H1 (cell line): Measurements from ENCODE around the gene TK2. TPM values are rescaled to one million over a fixed set of nuclear protein-coding genes. Genes with fewer than 3 reads are reported as not detected.

Experiments
- CTCF ChIA-PET: fragments of 300-600 bp; sonication (Branson Sonifier 250); formaldehyde crosslinking; loops from one replicate; lab custom pipeline; 2021; ENCODE audit not compliant: partially characterized antibody; lab: Charles Lee
- POLR2A ChIA-PET: fragments of 300-600 bp; sonication (Branson Sonifier 250); formaldehyde crosslinking; loops from one replicate; lab custom pipeline; 2021; ENCODE audit warnings: inconsistent platforms; ENCODE audit not compliant: partially characterized antibody; lab: Charles Lee
- DNase-seq, 2 experiments: peaks; one replicate each; pipeline versions ENCODE4 v3.0.0 to v3.0.0-alpha.2; 2010 to 2022; ENCODE audit warnings: low spot score in 2 of 2, low read depth in 1 of 2, mixed read lengths in 1 of 2
- FAIRE-seq: peaks from 2 replicates; lab custom pipeline; 2011; peaks lifted over from hg19 to GRCh38; lab: Jason Lieb, UNC
- H2AFZ ChIP-seq: 2 replicates; pipeline ENCODE4 v1.8.1; 2012; ENCODE audit warnings: low read length, inconsistent platforms
- H2AK5ac ChIP-seq: 2 replicates; pipeline ENCODE4 v1.6.1; 2013; ENCODE audit warnings: low read depth, low read length
- H2BK120ac ChIP-seq: replicated peaks from 2 replicates; pipeline ENCODE3; 2013; ENCODE audit warnings: low read depth, low read length, inconsistent platforms
- H2BK12ac ChIP-seq: 2 replicates; pipeline ENCODE4 v1.6.1; 2013; ENCODE audit warnings: low read depth, low read length
- H2BK15ac ChIP-seq: 2 replicates; pipeline ENCODE4 v1.6.1; 2013; ENCODE audit warnings: low read length
- H2BK20ac ChIP-seq: 2 replicates; pipeline ENCODE4 v1.6.1; 2013; ENCODE audit warnings: low read length
- H2BK5ac ChIP-seq: 2 replicates; pipeline ENCODE4 v1.6.1; 2013; ENCODE audit warnings: low read depth, low read length
- H3K14ac ChIP-seq: 2 replicates; pipeline ENCODE4 v1.6.1; 2013; ENCODE audit warnings: inconsistent platforms; ENCODE audit not compliant: insufficient read length
- H3K18ac ChIP-seq: 2 replicates; pipeline ENCODE4 v1.6.1; 2013; ENCODE audit warnings: low read length; ENCODE audit errors: extremely low read depth
- H3K23ac ChIP-seq: 2 replicates; pipeline ENCODE4 v1.6.1; 2013; ENCODE audit warnings: inconsistent platforms; ENCODE audit not compliant: insufficient read length
- H3K23me2 ChIP-seq: 2 replicates; pipeline ENCODE4 v1.6.1; 2013; ENCODE audit warnings: low read depth, low read length
- H3K27ac ChIP-seq: 2 replicates; pipeline ENCODE4 v1.6.1; 2011; ENCODE audit warnings: low read depth, low read length, inconsistent platforms
- H3K27me3 ChIP-seq, 4 experiments: replicated peaks in 1 of 4; 1 replicate in 1 of 4; 2 replicates in 3 of 4; pipeline versions ENCODE4 v1.6.1 to v1.8.1; 2011 to 2013; ENCODE audit warnings: low read length in 3 of 4, mild to moderate bottlenecking in 3 of 4, inconsistent platforms in 2 of 4, mixed read lengths in 2 of 4, moderate library complexity in 1 of 4; ENCODE audit not compliant: control insufficient read depth in 3 of 4, insufficient read depth in 3 of 4; ENCODE audit errors: extremely low read depth in 1 of 4
- H3K36me3 ChIP-seq, 4 experiments: 2 replicates each; pipeline versions ENCODE4 v1.6.1 to v1.8.1; 2011 to 2013; ENCODE audit warnings: mild to moderate bottlenecking in 4 of 4, low read length in 3 of 4, moderate library complexity in 2 of 4, control low read depth in 1 of 4, inconsistent platforms in 1 of 4; ENCODE audit not compliant: insufficient read depth in 4 of 4, control insufficient read depth in 2 of 4
- H3K4ac ChIP-seq: replicated peaks from 2 replicates; pipeline ENCODE3; 2013; ENCODE audit warnings: low read length, low read depth, mixed read lengths, inconsistent platforms; ENCODE audit not compliant: insufficient read length
- H3K4me1 ChIP-seq, 4 experiments: replicated peaks in 1 of 4; 1 replicate in 1 of 4; 2 replicates in 3 of 4; pipeline versions ENCODE4 v1.6.1 to v1.8.1; 2011 to 2013; ENCODE audit warnings: low read length in 3 of 4, inconsistent platforms in 2 of 4, mixed read lengths in 1 of 4; ENCODE audit not compliant: insufficient read depth in 4 of 4, control insufficient read depth in 3 of 4
- H3K4me2 ChIP-seq, 2 experiments: 2 replicates each; pipeline versions ENCODE4 v1.6.1 to v1.8.1; 2011 to 2013; ENCODE audit warnings: low read depth in 2 of 2, low read length in 2 of 2, control low read depth in 1 of 2, inconsistent platforms in 1 of 2, mild to moderate bottlenecking in 1 of 2; ENCODE audit not compliant: insufficient read depth in 1 of 2
- H3K4me3 ChIP-seq, 4 experiments: fragments of 200-600, 300-600 bp in 1 of 4; sonication (generic), shearing (Covaris generic), sonication (Bioruptor Twin) in 1 of 4; 2 replicates each; pipeline versions ENCODE4 v1.5.1 to v1.8.1; 2011 to 2016; ENCODE audit warnings: low read length in 4 of 4, low read depth in 3 of 4, control low read depth in 2 of 4, inconsistent platforms in 2 of 4, mild to moderate bottlenecking in 2 of 4, mixed read lengths in 1 of 4, moderate library complexity in 1 of 4; ENCODE audit not compliant: insufficient read depth in 2 of 4; ENCODE audit errors: extremely low read depth in 1 of 4
- H3K56ac ChIP-seq: replicated peaks from 2 replicates; pipeline ENCODE3; 2013; ENCODE audit warnings: low read depth, mild to moderate bottlenecking, mixed read lengths, low read length, inconsistent platforms; ENCODE audit not compliant: insufficient read length
- H3K79me1 ChIP-seq: 2 replicates; pipeline ENCODE4 v1.6.1; 2013; ENCODE audit warnings: low read depth, low read length, control low read depth
- H3K79me2 ChIP-seq, 2 experiments: 2 replicates each; pipeline versions ENCODE4 v1.6.1 to v1.8.1; 2012 to 2013; ENCODE audit warnings: low read length in 2 of 2, mild to moderate bottlenecking in 2 of 2, inconsistent platforms in 1 of 2; ENCODE audit not compliant: insufficient read depth in 2 of 2, control insufficient read depth in 1 of 2
- H3K9ac ChIP-seq, 4 experiments: replicated peaks in 1 of 4; 1 replicate in 1 of 4; 2 replicates in 3 of 4; pipeline versions ENCODE4 v1.6.1 to v1.8.1; 2011 to 2013; ENCODE audit warnings: low read depth in 3 of 4, low read length in 3 of 4, control low read depth in 2 of 4, mild to moderate bottlenecking in 2 of 4, moderate library complexity in 2 of 4, inconsistent platforms in 1 of 4; ENCODE audit errors: extremely low read depth in 1 of 4
- H3K9me3 ChIP-seq, 2 experiments: 2 replicates each; pipeline versions ENCODE4 v1.6.1 to v1.8.1; 2012 to 2013; ENCODE audit warnings: mild to moderate bottlenecking in 2 of 2, moderate library complexity in 2 of 2, control low read depth in 1 of 2, inconsistent platforms in 1 of 2, low read depth in 1 of 2, low read length in 1 of 2, mixed read lengths in 1 of 2; ENCODE audit not compliant: insufficient read depth in 2 of 2
- H4K20me1 ChIP-seq, 2 experiments: replicated peaks in 1 of 2; 2 replicates each; pipeline versions ENCODE3 to v1.8.1; 2011 to 2013; ENCODE audit warnings: inconsistent platforms in 2 of 2, low read length in 2 of 2, mild to moderate bottlenecking in 1 of 2; ENCODE audit not compliant: insufficient read depth in 2 of 2, control insufficient read depth in 1 of 2
- H4K5ac ChIP-seq: 2 replicates; pipeline ENCODE4 v1.6.1; 2013; ENCODE audit warnings: low read length, low read depth, mixed read lengths, inconsistent platforms; ENCODE audit not compliant: insufficient read length
- H4K8ac ChIP-seq: 2 replicates; pipeline ENCODE4 v1.8.0; 2013; ENCODE audit warnings: mild to moderate bottlenecking, moderate library complexity, low read length, inconsistent platforms; ENCODE audit not compliant: insufficient read depth; ENCODE audit errors: extremely low read depth
- H4K91ac ChIP-seq: replicated peaks from 2 replicates; pipeline ENCODE3; 2013; ENCODE audit warnings: low read length, mixed read lengths, inconsistent platforms; ENCODE audit not compliant: insufficient read length
- BCL11A ChIP-seq, 2 experiments: IDR thresholded peaks; one replicate each; pipeline ENCODE4 v1.6.1; 2011; ENCODE audit warnings: low read depth in 2 of 2, low read length in 2 of 2, mild to moderate bottlenecking in 2 of 2
- CHD2 ChIP-seq: IDR thresholded peaks from 2 replicates; pipeline ENCODE4 v1.6.1; 2012; ENCODE audit warnings: low read length, improper control_type of control experiment
- EP300 ChIP-seq, 2 experiments: IDR thresholded peaks; 1 replicate in 1 of 2; 2 replicates in 1 of 2; pipeline ENCODE4 v1.6.1; 2011 to 2012; ENCODE audit warnings: low read depth in 2 of 2, low read length in 2 of 2, mild to moderate bottlenecking in 2 of 2, borderline replicate concordance in 1 of 2, inconsistent platforms in 1 of 2, moderate library complexity in 1 of 2
- EZH2 ChIP-seq: fragments of 200-600 bp; sonication (generic); IDR thresholded peaks from 2 replicates; pipeline ENCODE4 v1.7.1; 2012; ENCODE audit warnings: low read depth, mild to moderate bottlenecking, moderate library complexity, low read length, inconsistent platforms; ENCODE audit not compliant: severe bottlenecking
- GTF2F1 ChIP-seq: IDR thresholded peaks from 2 replicates; pipeline ENCODE4 v1.6.1; 2012; ENCODE audit warnings: low read depth, low read length, improper control_type of control experiment, borderline replicate concordance
- JUN ChIP-seq: IDR thresholded peaks from 2 replicates; pipeline ENCODE4 v1.6.1; 2011; ENCODE audit warnings: low read depth, mild to moderate bottlenecking, improper control_type of control experiment, low read length
- KDM1A ChIP-seq: fragments of 200-600, 300-600 bp; sonication (generic); IDR thresholded peaks from 2 replicates; pipeline ENCODE4 v1.7.1; 2016; ENCODE audit warnings: mild to moderate bottlenecking, low read length, borderline replicate concordance
- PHF8 ChIP-seq: fragments of 200-600 bp; sonication (generic); conservative IDR thresholded peaks from 2 replicates; pipeline ENCODE4 v1.7.1; 2012; ENCODE audit warnings: low read depth, mild to moderate bottlenecking, inconsistent platforms, low read length, moderate library complexity
- RAD21 ChIP-seq, 2 experiments: IDR thresholded peaks in 1 of 2; conservative IDR thresholded peaks in 1 of 2; 2 replicates each; pipeline ENCODE4 v1.6.1; 2011; ENCODE audit warnings: low read depth in 2 of 2, low read length in 2 of 2, improper control_type of control experiment in 1 of 2, inconsistent platforms in 1 of 2, mild to moderate bottlenecking in 1 of 2, moderate library complexity in 1 of 2
- RFX5 ChIP-seq: IDR thresholded peaks from 2 replicates; pipeline ENCODE4 v1.6.1; 2011; ENCODE audit warnings: low read depth, low read length, improper control_type of control experiment, borderline replicate concordance
- SP2 ChIP-seq: IDR thresholded peaks from 2 replicates; pipeline ENCODE4 v1.6.1; 2012; ENCODE audit warnings: mild to moderate bottlenecking, low read length, inconsistent platforms
- SP4 ChIP-seq: IDR thresholded peaks from 2 replicates; pipeline ENCODE4 v1.6.1; 2012; ENCODE audit warnings: low read length, inconsistent platforms
- TAF1 ChIP-seq: IDR thresholded peaks from 2 replicates; pipeline ENCODE4 v1.6.1; 2011; ENCODE audit warnings: mild to moderate bottlenecking, low read depth, low read length
- WGBS, 2 experiments: shearing (Covaris generic) in 1 of 2; methylation state at CpG; one replicate each; pipeline versions ENCODE4 v1.1.6 to v1.1.7; 2013 to 2015; ENCODE audit warnings: low lambda C conversion rate in 2 of 2, mixed read lengths in 2 of 2, inconsistent platforms in 1 of 2, low coverage in 1 of 2, missing lambda C conversion rate in 1 of 2; ENCODE audit not compliant: insufficient replicate concordance in 2 of 2, insufficient coverage in 1 of 2, insufficient read length in 1 of 2; ENCODE audit errors: extremely low coverage in 1 of 2, missing lambda C conversion rate in 1 of 2; 5-methylcytosine and 5-hydroxymethylcytosine counted together
- polyA plus RNA-seq, 7 experiments: library from polyadenylated mRNA; depleted of rRNA in 3 of 7; stranded (reverse) in 5 of 7; unstranded in 2 of 7; fragments of >200 nt in 5 of 7; fragments of 200-250 nt in 2 of 7; gene quantifications; 1 replicate in 5 of 7; 2 replicates in 1 of 7; 4 replicates in 1 of 7; pipeline versions ENCODE4 v1.2.1 to v1.2.3, GENCODE V29; 2011 to 2013; ENCODE audit warnings: missing spikeins in 2 of 7, mixed read lengths in 2 of 7
- total RNA-seq: library from RNA; stranded (reverse); fragmentation: NEBNext Ultra II Directional; extraction: Animal tissue kit (Norgen Biotek cat#: 25700); gene quantifications from 2 replicates; pipeline ENCODE4 v1.2.1, GENCODE V29; 2021

Gene TK2
- total and polyA plus RNA-seq, 2 of the 8 experiments (the other 6 are each of a cell fraction or from before 2014, with no cell fraction given), result 2.7 to 3.6 TPM

GRCh38 chr16:66548868-66549267 is 1.1 kb downstream of the TK2 start:
- Histone ChIP-seq H3K18ac (no peak overlapping the region), H3K79me2 (no peaks in the 10 kb centered on the region), H3K79me1 (no peaks in the 10 kb centered on the region; the same call in 1 of the 2 replicates), H3K4me2 (peak overlapping the region; percentile 78 to 90), H3K4me1 (peaks cover 0 to 12% (median 9%) of the 10 kb centered on the region in 4 experiments; a peak in 5 of 7 replicates), H3K27ac (no peak overlapping the region), H2BK15ac (no peak overlapping the region; the same call in 1 of the 2 replicates), H2BK120ac (no peak overlapping the region), H4K8ac (peak overlapping the region; percentile 95), H2AFZ (peak overlapping the region; percentile 37; the same call in 1 of the 2 replicates), H4K91ac (no peak overlapping the region), H3K4me3 (peak overlapping the region in 2 of 4 experiments; percentile 49 to 72; a peak in 5 of 8 replicates), H3K23ac (no peak overlapping the region), H3K9ac (peak overlapping the region in 2 of 4 experiments; percentile 84; a peak in 5 of 7 replicates), H2BK5ac (no peak overlapping the region), H3K36me3 (no peaks in the 10 kb centered on the region), H3K27me3 (peaks cover 0 to 21% (median 11%) of the 10 kb centered on the region in 4 experiments; a peak in 6 of 7 replicates), H3K14ac (no peak overlapping the region), H2BK20ac (no peak overlapping the region), H3K23me2 (peaks cover 15% of the 10 kb centered on the region), H3K56ac (no peak overlapping the region), H2BK12ac (0 out of 2 replicates have a peak overlapping the region, but pooled peaks have one; percentile 50), H3K4ac (no peak overlapping the region), H4K5ac (no peak overlapping the region), H2AK5ac (no peak overlapping the region), H4K20me1 (no peaks in the 10 kb centered on the region), H3K9me3 (peaks cover 0 to 4% of the 10 kb centered on the region in 2 experiments; a peak in 1 of 4 replicates)
- WGBS, 2 experiments, result 90% methylated on average over 9 of the region's 9 CpGs; no CpG with 5 or more reads in 1 of the 2 experiments
- FAIRE-seq (no peak), DNase-seq (no peak)
- POLR2A ChIA-PET, result interaction anchor here (0.7 to 2.8 kb wide), 9 partner anchors 10 to 142 kb away, joined by 3 to 9 read pairs (median 3); no protein-coding TSS in a partner anchor
- CTCF ChIA-PET, result interaction anchor here (0.7 to 2.1 kb wide), 7 partner anchors 13 to 205 kb away, joined by 3 to 12 read pairs (median 4); no protein-coding TSS in a partner anchor
- TF ChIP-seq RFX5 (no peak), RAD21 (IDR thresholded peaks at IDR 0.05 in 1 of 2, conservative IDR thresholded peaks at IDR 0.05 in 1 of 2; ENCODE audit: low read depth in 2 of 2, low read length in 2 of 2) (no peak), CHD2 (no peak), SP2 (no peak), EP300 (IDR thresholded peaks at IDR 0.05; ENCODE audit: borderline replicate concordance in 1 of 2, low read depth in 2 of 2, low read length in 2 of 2) (no peak), JUN (no peak), TAF1 (no peak), BCL11A (IDR thresholded peaks at IDR 0.05; ENCODE audit: low read depth in 2 of 2, low read length in 2 of 2) (no peak), SP4 (no peak), EZH2 (no peak), GTF2F1 (no peak), KDM1A (no peak), PHF8 (no peak)
